ENCODE data around the gene GRIK2. TPM values are rescaled to one million over a fixed set of nuclear protein-coding genes. Genes with fewer than 3 reads are reported as not detected.

Gene GRIK2
- total RNA-seq, 1 experiment from 2014 or later: not detected

DNA sequence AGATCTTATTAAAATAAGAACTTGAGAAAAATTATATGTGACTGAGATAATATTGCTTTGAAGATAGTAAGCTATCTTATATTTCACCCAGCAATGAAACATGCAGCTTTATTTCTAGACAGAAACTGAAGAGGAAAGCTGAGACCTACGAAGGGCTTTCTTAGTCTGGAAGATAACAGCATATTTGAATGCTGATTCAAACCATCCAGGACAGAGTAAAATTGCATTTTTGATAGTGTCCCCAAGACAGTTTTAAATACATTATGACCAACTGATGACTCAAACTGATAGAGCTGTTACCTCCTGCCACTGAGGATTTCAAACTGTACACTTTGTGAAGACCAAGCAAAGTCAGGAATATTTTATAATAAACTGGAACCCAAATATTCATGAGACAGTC lies 409.6 kb downstream of the GRIK2 start:
- no peak for DNase-seq (ENCODE audit: low spot score)

DNA sequence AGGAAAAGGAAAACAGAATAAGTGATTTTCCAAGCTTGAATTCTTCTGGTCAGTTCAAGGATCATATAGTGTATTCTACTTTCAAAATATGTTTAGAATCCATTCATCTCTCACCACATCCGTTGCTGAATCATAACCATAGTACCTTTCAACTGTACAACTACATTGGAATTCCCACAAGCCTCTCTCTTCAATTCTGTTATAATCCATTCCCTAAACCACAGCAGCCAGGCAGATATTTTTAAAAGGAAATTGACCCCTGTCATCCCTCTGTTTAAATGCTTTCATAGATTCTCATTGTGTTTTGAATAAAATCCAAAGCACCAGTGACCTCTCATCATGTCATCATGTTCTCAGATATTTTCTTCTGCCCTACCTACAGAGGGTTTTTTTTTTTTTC lies 412.7 kb downstream of the GRIK2 start:
- DNase-seq (ENCODE audit: low spot score): no peak
- in situ Hi-C loops (cut with HindIII; ENCODE audit: low sequenced_read_pairs): no loop called here

More for the DNA sequence above, 409.6 kb downstream of the GRIK2 start:
- in situ Hi-C loops (cut with HindIII; ENCODE audit: low sequenced_read_pairs): no loop called here

DNA sequence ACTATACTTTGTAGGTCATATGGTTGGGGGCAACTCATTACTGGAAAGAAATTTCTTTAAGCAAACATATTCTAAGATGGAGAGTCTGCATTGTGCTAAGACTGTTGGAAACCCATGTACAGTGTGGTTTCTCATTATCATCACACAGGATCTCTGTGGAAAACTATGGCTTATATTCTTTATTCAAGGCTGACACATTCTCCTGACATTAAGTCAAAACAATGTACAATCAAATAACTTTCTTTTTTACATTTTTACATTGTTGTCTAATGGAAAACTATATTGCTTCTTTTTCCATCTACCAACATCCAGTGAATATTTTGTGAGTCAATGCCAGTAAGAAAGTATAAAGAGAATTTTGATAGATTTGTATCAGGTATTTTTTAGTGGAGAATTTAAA lies 417.6 kb downstream of the GRIK2 start:
- no peak for DNase-seq (ENCODE audit: low spot score)
- in situ Hi-C loops (cut with HindIII; ENCODE audit: low sequenced_read_pairs): no loop called here

DNA sequence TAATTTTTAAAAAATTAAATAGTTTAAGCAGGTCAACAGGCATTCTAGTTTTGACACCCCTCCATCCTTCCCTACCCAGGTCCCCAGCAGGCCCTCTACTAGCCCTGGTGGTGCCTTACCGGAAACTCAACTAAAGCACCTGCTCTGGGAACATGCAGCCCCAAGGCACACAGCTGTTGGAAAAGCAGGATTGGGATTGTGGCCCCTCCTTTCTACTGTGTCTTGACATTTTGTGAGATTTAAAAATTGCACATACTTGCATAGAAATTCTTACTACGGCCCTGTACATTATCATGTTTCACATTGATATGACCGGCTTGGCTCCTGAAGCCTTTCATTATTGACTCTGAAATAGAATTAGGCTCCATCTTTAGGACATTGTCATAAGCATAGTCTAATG lies 423.2 kb downstream of the GRIK2 start:
- DNase-seq (ENCODE audit: low spot score): no peak
- in situ Hi-C loops (cut with HindIII; ENCODE audit: low sequenced_read_pairs): no loop called here

DNA sequence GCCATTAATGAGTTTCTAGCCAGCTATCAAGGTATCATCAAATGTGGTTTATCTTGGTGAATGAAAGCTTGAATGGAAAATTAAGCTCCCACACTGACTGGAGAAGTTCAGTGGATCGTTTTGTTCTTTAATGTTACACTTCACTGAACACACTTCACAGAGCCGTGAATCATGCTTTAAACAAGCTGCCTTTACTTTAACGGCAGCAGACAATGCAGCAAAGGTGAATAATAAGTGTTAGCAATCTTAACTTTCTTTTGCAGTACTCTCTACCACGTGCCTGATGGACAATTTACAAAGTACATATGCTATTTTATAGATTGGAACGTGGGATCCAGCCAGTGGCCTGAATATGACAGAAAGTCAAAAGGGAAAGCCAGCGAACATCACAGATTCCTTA lies 424.5 kb downstream of the GRIK2 start:
- DNase-seq (ENCODE audit: low spot score): peak; percentile 43
- in situ Hi-C loops (cut with HindIII; ENCODE audit: low sequenced_read_pairs): no loop called here

DNA sequence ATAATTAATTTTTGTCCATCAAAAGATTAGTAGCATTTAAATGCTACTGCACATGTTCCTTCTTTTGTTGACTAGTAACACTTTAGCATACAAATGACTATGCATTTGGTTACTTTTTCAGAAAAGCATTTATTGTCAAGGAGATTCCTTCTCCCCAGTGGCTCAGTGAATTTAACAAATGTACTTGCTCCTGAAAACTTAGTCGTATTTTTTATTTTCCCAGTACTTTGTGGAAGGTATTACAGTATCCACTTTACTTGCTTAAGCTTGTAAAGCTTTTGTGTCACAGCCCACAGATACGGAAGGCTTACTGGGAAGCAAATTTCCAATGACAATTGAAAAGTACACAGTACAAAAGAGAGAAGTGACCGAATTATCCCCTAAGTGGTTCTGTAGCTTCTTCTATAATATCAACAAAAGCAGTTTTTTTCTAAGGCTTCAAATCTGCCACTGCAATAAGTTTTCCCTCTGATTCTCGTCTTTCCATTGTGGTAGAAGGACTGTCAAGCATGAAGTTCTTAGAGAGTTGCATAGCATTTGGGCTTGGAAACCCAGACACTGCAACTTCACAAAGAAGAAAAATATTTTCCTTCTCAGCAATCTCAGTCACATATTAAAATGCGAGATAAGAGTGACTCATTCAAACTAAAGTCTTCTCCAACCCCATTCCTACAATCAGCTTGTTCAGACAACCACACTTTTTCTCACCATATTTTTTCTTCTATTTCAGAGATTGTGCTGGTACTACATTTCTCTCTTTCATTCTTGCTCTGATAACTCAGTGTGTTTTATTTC lies 431.2 kb downstream of the GRIK2 start:
- no peak for DNase-seq (ENCODE audit: low spot score)
- in situ Hi-C loops (cut with HindIII; ENCODE audit: low sequenced_read_pairs): no loop called here

DNA sequence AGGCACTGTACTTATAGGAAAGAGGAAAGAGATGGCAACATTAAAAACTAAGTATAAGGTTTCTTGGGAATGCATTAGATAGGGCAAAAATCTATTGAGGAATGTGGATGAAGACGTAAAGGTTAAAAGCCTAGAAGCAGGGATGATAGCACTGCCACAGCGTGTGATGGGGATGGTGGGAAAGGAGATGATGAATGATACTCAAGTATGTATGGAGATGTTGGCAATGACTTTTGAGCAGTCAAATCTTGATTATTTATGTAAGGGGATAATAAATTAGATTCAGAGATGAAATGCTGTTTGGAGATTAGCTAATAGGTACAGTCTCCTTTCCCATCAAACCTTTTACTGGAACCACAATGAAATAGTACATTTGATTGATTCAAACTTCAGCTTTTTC lies 432.8 kb downstream of the GRIK2 start:
- no peak for DNase-seq (ENCODE audit: low spot score)
- in situ Hi-C loops (cut with HindIII; ENCODE audit: low sequenced_read_pairs): no loop called here

DNA sequence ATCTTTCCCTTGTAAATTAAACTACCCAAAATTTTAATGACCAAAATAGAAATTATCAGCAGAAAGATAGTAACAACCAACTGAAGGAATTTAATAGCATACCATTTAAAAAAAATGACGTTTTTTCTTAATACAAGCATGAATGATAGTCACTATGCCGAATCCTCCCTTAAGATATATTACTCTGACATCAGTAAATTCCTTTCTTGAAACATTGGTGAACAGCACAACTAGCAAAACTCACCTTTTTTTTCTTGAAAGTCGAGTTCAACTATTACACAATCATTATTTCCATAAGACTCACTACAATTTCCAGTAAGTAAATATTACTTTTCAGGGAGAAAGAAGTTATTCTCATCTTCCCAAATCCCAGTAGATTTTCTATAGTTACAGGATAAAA lies 433.2 kb downstream of the GRIK2 start:
- in situ Hi-C loops (cut with HindIII; ENCODE audit: low sequenced_read_pairs): no loop called here
- no peak for DNase-seq (ENCODE audit: low spot score)

DNA sequence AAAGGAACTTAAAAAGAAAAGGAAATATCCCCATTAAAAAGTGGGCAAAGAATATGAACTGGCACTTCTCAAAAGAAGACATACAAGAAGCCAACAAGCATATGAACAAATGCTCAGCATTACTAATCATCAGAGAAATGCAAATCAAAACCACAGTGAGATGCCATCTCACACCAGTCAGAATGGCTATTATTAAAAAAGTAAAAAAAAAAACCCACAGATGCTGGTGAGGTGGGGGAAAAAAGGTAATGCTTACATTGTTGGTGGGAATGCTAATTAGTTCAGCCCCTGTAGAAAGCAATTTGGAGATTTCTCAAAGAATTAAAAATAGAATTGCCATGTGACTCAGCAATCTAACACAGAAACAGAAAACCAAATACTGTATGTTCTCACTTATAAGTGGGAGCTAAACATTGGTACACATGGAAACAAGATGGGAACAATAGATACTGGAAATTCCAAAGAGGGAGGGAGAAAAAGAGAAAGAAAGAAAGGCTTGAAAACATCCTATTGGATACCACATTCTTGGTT lies 437.1 kb downstream of the GRIK2 start:
- DNase-seq (ENCODE audit: low spot score): no peak
- in situ Hi-C loops (cut with HindIII; ENCODE audit: low sequenced_read_pairs): no loop called here

DNA sequence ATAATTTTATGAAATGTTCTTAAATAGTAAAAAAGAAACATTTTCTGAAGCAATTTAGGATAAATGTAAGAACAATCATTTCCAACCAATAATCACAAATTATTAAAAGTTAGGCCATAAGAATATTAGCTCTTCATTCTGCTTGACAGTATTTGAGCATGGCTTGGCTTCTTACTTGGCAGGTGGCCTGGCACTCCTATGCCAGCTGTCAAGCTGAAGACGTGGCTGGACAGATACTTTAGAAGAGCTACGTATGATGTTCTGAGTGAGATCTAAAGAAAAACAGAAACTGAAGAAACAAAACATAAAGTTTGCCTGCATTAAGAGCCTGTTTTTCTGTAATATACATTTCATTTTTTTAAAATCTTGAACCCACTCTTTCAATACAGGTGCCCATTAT lies 438.9 kb downstream of the GRIK2 start:
- in situ Hi-C loops (cut with HindIII; ENCODE audit: low sequenced_read_pairs): no loop called here
- DNase-seq (ENCODE audit: low spot score): peak; percentile 76

DNA sequence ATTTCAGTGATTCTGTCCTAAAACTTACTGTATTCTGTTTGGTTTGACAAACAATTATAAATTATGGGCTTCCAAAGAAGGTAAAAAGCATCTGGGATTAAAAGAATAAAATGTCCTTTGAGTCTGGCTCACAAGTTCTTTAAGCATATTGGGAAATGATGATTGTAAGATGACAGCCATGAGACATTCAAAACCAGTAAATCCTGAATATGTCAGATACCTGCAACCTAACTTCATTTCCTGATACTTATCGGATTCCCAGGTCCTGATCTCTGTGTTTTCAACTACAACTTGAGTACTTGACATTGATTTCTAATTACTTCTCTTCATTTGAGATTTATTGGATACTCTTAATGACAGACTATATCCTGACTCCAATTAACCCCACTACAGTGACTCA lies 446.6 kb downstream of the GRIK2 start:
- in situ Hi-C loops (cut with HindIII; ENCODE audit: low sequenced_read_pairs): no loop called here
- no peak for DNase-seq (ENCODE audit: low spot score)

DNA sequence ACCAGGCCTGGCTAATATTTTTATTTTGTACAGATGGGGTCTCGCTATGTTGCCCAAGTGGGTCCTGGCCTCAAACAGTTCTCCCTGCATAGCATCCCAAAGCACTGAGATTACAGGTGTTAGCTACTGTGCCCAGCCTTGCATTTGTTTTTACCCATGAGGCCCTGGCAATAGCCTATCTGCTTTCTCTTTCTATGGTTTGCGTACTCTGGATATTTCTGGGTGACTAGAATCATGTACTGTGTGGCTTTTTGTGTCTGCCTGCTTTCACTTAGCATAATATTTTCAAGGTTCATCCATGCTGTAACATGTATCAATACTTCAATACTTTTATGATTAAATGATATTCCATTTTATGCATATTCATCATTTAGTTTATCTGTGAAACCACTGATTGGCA lies 451.7 kb downstream of the GRIK2 start:
- DNase-seq (ENCODE audit: low spot score): no peak
- in situ Hi-C loops (cut with HindIII; ENCODE audit: low sequenced_read_pairs): no loop called here

DNA sequence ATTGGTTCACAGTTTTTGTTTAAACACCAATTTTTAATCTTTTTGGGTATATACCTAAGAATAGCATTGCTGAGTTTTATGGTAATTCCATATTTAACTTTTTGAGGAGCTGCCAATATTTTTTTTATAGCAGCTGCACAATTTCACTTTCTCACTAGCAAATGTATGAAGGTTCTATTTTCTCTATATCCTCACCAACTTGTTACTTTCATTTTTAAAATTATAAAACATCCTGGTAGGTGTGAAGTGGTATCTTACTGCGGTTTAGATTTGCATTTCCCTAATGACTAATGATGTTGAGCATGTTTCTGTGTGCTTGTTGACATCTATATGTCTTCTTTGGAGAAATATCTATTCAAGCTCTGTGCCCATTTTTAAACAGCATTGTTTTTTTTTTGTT lies 452.1 kb downstream of the GRIK2 start:
- no peak for DNase-seq (ENCODE audit: low spot score)
- in situ Hi-C loops (cut with HindIII; ENCODE audit: low sequenced_read_pairs): no loop called here

DNA sequence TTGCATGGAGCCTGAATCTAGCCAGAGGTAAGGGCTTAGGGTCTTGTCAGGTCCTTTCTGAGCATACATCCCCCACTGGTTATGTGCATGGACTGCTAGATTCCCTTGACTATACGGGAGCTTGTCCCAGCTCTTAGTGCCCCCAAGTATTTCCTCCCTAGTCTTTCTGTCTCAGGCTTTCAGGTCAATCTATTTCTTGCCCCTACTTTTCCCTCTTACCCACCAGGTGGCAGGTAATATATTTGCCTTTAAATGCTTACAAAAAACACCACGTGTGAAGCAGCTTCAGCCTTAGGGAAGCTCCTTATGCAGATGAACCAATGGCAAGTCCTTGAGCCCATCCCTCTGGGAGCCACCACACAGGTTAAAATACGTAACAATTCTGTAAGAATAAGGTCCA lies 454.2 kb downstream of the GRIK2 start:
- in situ Hi-C loops (cut with HindIII; ENCODE audit: low sequenced_read_pairs): no loop called here
- DNase-seq (ENCODE audit: low spot score): no peak

DNA sequence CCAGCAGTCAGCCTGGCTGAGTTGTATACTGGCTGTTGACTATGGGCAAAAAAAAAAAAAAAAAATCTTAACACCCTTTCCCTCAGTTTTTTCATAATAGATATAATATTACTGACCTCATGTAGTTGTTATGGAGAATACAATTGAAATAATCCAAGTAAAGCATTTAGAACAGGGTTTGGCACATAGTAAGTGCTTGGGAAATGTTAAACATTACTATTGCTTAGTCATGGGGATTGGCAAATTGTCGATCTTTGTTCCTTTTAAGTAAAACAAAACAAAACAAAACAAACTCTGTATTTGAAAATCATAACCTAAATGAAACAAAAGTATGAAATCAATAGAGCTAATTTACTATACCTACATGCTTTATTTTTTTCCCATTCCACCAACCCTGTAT lies 458.4 kb downstream of the GRIK2 start:
- no peak for DNase-seq (ENCODE audit: low spot score)
- in situ Hi-C loops (cut with HindIII; ENCODE audit: low sequenced_read_pairs): no loop called here

DNA sequence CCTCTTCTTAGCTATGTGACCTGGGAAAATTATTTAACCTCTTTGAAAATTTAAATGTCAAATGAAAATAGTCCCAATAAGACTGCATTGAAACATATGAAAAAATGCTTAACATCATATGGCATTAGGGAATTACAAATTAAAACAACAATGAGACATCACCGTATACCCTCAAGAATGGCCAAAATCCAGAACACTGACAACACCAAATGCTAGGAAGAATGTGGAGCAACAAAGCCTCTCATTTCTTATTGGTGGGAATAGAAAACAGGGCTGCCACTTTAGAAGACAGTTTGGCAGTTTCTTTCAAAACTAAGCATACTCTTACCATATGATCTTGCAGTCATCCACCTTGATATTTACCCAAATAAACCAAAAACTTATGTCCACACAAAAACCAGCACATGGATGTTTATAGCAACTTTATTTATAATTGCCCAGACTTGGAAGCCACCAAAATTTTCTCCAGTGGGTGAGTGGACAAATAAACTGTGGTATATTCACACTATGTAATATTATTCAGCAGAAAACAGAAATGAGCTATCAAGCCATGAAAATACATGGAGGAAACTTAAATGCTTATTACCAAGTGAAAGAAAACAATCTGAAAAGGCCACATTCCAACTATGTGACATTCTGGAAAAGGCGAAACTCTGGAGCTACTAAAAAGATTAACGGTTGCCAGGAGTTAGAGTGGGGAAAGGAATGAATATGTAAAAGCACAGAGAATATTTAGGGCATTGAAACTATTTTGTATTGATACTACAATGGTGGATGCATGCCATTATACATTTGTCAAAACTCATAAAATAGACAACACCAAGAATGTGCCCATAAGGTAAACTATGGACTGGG lies 459.9 kb downstream of the GRIK2 start:
- DNase-seq (ENCODE audit: low spot score): no peak

DNA sequence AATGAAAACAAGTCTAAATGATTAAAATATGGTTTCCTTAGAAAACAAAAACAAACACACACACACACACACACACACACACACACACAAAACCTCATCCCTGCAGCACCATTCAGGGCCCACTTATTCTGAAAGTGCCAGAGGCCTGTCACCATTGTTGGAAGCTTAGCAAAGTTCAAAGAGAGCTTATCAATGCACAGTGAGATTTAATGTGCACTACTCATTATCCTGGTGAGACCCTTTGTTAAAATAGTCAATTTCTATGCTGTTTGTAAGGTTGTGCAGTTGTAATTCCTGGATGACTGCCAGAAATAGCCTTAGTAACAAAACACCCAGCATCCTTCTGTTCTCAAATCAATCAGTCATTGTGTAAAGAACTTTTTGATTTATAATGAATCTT lies 482.9 kb downstream of the GRIK2 start:
- in situ Hi-C loops (cut with HindIII; ENCODE audit: low sequenced_read_pairs): no loop called here

More for the DNA sequence above, 459.9 kb downstream of the GRIK2 start:
- in situ Hi-C loops (cut with HindIII; ENCODE audit: low sequenced_read_pairs): no loop called here

DNA sequence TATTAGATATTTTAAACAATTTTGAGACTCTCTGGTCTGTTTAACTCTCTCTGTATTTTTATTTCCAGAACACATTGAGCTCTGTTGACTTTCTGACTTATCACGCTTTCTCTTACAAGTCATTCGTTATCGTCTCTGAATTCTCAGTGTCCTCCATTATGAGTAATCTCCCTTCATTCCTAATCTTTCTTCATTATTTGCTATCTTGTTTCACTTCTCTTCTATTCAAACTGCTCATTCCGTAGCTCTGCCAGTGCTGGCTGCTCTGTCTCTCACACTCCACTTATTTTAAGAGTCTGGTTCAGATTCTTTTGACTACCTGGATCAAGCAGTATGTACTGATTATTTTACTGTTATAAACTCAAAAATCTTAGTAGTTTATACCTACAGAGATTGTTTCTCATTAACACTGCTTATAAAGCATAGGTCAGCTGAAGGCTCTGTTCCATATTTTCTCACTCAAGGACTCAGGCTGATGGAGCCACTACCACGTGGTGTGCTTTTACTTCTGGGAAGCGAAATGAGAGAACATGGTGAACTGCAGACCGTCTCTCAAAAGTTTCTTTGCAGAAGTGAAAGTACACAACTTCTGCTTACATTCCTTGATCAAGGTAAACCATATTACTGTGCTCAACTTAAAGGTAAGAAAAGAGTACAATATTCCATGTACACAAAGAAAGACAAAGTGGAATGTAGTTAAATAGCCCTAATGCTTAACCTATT lies 485.2 kb downstream of the GRIK2 start:
- in situ Hi-C loops (cut with HindIII; ENCODE audit: low sequenced_read_pairs): no loop called here
- no peak for DNase-seq (ENCODE audit: low spot score)

More for the DNA sequence above, 482.9 kb downstream of the GRIK2 start:
- DNase-seq (ENCODE audit: low spot score): no peak

DNA sequence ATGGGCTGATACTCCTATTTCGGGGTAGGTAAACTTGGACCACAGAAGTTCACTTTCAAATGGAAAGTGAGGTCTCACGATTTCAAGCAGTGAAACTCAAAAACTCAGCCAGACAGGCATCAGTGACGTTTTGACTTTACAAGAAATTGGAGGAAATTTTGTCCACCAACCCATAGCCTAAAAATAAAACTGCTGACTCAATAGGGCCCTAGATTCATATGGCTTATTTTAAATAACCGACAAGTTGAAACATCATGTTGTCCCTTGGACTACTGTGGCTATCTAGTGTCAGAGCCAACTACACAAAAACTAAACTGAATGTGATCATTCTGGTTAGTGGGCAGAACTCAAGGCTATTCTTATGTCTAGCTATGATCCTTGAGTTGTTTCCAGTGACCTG lies 486.3 kb downstream of the GRIK2 start:
- no peak for DNase-seq (ENCODE audit: low spot score)
- in situ Hi-C loops (cut with HindIII; ENCODE audit: low sequenced_read_pairs): no loop called here

DNA sequence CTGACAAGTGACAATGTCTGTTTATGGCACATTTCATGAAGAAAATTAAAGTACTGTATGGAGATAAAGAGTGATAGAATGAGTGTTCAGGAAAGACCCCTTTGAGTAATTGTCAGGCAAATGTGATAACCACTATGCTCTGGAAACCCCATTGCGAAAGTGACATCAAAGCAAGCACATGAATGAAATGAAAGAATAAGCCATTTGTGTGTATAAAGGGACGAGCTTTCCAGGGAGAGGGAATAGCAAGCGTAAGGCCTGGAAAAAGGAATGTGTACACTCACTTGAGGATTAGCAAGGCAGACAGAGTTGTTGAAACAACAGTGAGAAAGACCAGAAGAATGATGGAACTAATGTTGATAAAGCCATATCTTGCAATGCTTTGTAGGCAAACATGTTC lies 490.0 kb downstream of the GRIK2 start:
- in situ Hi-C loops (cut with HindIII; ENCODE audit: low sequenced_read_pairs): no loop called here

More for the DNA sequence above, 490.0 kb downstream of the GRIK2 start:
- no peak for DNase-seq (ENCODE audit: low spot score)
